GM23338 (cell line): Measurements from ENCODE around the gene CCDC187. TPM values are rescaled to one million over a fixed set of nuclear protein-coding genes. Genes with fewer than 3 reads are reported as not detected.

Experiments
- CTCF ChIP-seq, 2 experiments: fragments of 200-600 bp in 1 of 2; sonication (generic) in 1 of 2; conservative IDR thresholded peaks; 2 replicates each; pipeline versions ENCODE4 v1.5.1 to v1.6.1; 2016 to 2017; ENCODE audit warnings: antibody characterized with exemption in 2 of 2, low read depth in 2 of 2, mild to moderate bottlenecking in 2 of 2, moderate library complexity in 1 of 2
- EZH2phosphoT487 ChIP-seq: fragments of 200-600 bp; sonication (generic); IDR thresholded peaks from one replicate; pipeline ENCODE4 v1.8.1; 2018; ENCODE audit warnings: antibody characterized with exemption; ENCODE audit not compliant: unreplicated experiment
- NANOG ChIP-seq: IDR thresholded peaks from 2 replicates; pipeline ENCODE4 v1.6.1; 2016; ENCODE audit warnings: antibody characterized with exemption, borderline replicate concordance
- POLR2AphosphoS5 ChIP-seq: IDR thresholded peaks from 2 replicates; pipeline ENCODE4 v1.6.1; 2016; ENCODE audit warnings: antibody characterized with exemption, low read depth
- REST ChIP-seq: IDR thresholded peaks from one replicate; pipeline ENCODE4 v1.6.1; 2018; ENCODE audit warnings: antibody characterized with exemption; ENCODE audit not compliant: unreplicated experiment
- polyA plus RNA-seq: library from polyadenylated mRNA; unstranded; fragments of >200 nt; fragmentation: Nextera tagmentation; extraction: Ambion mirVana; gene quantifications from 2 replicates; pipeline ENCODE4 v1.2.1, GENCODE V29; 2016
- total RNA-seq: library from RNA; depleted of rRNA; stranded (reverse); fragments of >200 nt; shearing (Covaris generic); gene quantifications from 2 replicates; pipeline ENCODE4 v1.2.3, GENCODE V29; 2014
- TF ChIP-seq, protein P1 (sequence below): fragments of 250-450 bp; sonication (Bioruptor Pico); IDR thresholded peaks from 2 replicates; pipeline ENCODE4 v1.5.0; 2020; ENCODE audit warnings: mild to moderate bottlenecking, moderate library complexity

The CCDC187 gene
- total and polyA plus RNA-seq, 2 experiments from 2014 or later, result 0.14 TPM; not detected in 1

- no peak for TF ChIP-seq REST
- no peak for TF ChIP-seq EZH2phosphoT487
- TF ChIP-seq CTCF (conservative IDR thresholded peaks at IDR 0.05; ENCODE audit: low read depth in 2 of 2), result no peak
- TF ChIP-seq, protein P1, sequence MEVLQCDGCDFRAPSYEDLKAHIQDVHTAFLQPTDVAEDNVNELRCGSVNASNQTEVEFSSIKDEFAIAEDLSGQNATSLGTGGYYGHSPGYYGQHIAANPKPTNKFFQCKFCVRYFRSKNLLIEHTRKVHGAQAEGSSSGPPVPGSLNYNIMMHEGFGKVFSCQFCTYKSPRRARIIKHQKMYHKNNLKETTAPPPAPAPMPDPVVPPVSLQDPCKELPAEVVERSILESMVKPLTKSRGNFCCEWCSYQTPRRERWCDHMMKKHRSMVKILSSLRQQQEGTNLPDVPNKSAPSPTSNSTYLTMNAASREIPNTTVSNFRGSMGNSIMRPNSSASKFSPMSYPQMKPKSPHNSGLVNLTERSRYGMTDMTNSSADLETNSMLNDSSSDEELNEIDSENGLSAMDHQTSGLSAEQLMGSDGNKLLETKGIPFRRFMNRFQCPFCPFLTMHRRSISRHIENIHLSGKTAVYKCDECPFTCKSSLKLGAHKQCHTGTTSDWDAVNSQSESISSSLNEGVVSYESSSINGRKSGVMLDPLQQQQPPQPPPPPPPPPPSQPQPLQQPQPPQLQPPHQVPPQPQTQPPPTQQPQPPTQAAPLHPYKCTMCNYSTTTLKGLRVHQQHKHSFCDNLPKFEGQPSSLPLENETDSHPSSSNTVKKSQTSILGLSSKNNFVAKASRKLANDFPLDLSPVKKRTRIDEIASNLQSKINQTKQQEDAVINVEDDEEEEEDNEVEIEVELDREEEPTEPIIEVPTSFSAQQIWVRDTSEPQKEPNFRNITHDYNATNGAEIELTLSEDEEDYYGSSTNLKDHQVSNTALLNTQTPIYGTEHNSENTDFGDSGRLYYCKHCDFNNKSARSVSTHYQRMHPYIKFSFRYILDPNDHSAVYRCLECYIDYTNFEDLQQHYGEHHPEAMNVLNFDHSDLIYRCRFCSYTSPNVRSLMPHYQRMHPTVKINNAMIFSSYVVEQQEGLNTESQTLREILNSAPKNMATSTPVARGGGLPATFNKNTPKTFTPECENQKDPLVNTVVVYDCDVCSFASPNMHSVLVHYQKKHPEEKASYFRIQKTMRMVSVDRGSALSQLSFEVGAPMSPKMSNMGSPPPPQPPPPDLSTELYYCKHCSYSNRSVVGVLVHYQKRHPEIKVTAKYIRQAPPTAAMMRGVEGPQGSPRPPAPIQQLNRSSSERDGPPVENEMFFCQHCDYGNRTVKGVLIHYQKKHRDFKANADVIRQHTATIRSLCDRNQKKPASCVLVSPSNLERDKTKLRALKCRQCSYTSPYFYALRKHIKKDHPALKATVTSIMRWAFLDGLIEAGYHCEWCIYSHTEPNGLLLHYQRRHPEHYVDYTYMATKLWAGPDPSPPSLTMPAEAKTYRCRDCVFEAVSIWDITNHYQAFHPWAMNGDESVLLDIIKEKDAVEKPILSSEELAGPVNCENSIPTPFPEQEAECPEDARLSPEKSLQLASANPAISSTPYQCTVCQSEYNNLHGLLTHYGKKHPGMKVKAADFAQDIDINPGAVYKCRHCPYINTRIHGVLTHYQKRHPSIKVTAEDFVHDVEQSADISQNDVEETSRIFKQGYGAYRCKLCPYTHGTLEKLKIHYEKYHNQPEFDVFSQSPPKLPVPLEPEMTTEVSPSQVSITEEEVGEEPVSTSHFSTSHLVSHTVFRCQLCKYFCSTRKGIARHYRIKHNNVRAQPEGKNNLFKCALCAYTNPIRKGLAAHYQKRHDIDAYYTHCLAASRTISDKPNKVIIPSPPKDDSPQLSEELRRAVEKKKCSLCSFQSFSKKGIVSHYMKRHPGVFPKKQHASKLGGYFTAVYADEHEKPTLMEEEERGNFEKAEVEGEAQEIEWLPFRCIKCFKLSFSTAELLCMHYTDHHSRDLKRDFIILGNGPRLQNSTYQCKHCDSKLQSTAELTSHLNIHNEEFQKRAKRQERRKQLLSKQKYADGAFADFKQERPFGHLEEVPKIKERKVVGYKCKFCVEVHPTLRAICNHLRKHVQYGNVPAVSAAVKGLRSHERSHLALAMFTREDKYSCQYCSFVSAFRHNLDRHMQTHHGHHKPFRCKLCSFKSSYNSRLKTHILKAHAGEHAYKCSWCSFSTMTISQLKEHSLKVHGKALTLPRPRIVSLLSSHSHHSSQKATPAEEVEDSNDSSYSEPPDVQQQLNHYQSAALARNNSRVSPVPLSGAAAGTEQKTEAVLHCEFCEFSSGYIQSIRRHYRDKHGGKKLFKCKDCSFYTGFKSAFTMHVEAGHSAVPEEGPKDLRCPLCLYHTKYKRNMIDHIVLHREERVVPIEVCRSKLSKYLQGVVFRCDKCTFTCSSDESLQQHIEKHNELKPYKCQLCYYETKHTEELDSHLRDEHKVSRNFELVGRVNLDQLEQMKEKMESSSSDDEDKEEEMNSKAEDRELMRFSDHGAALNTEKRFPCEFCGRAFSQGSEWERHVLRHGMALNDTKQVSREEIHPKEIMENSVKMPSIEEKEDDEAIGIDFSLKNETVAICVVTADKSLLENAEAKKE, result no peak
- TF ChIP-seq NANOG, result no peak
- TF ChIP-seq POLR2AphosphoS5, result no peak
Measured at GRCh38 chr9:136262671-136263178, 41.2 kb downstream of the CCDC187 start (continued).
